Neural progenitor cell (in vitro differentiated cells): Measurements from ENCODE around the gene ARL8A.

Experiments
- EZH2 ChIP-seq: fragments of 200-600 bp; sonication (generic); IDR thresholded peaks from 2 replicates; pipeline ENCODE4 v1.6.1; 2017; ENCODE audit warnings: antibody characterized with exemption, mild to moderate bottlenecking, moderate library complexity
- EZH2phosphoT487 ChIP-seq: fragments of 200-600 bp; sonication (generic); IDR thresholded peaks from 2 replicates; pipeline ENCODE4 v1.6.1; 2017; ENCODE audit warnings: antibody characterized with exemption
- TF ChIP-seq, protein P1 (sequence below): fragments of 200-600 bp; sonication (generic); IDR thresholded peaks from 2 replicates; pipeline ENCODE4 v1.5.1; 2017; ENCODE audit warnings: antibody characterized with exemption, mild to moderate bottlenecking

DNA sequence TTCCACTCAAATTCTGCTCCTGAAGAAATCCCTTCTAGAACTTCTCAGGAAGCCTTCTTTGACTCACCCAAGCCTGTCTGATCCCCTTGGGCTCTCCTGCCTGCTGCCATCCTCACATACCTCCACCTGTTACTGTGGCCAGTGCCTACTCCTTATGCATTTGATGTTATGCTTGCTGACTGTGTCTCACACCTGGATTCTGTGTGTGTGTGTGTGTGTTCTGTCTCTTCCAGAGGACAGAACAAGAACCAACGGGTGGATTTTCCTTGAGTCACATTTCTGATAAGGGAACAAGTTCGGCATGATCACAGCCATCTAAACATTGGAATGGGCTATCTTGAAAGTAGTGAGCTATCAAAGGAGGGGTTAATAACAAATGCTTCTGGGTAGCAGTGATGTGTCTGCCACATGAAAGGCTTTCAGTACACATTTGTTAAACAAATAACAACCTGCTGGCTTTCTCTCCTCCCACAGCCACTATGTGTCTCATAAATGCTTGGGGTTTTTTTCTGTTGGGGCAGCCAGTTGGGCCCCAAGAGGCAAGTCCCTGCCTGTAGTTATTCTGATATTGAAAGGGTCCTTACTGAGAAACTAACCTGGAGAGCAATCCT is 30.7 kb downstream of the ARL8A start:
- TF ChIP-seq, protein P1, sequence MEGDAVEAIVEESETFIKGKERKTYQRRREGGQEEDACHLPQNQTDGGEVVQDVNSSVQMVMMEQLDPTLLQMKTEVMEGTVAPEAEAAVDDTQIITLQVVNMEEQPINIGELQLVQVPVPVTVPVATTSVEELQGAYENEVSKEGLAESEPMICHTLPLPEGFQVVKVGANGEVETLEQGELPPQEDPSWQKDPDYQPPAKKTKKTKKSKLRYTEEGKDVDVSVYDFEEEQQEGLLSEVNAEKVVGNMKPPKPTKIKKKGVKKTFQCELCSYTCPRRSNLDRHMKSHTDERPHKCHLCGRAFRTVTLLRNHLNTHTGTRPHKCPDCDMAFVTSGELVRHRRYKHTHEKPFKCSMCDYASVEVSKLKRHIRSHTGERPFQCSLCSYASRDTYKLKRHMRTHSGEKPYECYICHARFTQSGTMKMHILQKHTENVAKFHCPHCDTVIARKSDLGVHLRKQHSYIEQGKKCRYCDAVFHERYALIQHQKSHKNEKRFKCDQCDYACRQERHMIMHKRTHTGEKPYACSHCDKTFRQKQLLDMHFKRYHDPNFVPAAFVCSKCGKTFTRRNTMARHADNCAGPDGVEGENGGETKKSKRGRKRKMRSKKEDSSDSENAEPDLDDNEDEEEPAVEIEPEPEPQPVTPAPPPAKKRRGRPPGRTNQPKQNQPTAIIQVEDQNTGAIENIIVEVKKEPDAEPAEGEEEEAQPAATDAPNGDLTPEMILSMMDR = no peak
- TF ChIP-seq EZH2phosphoT487 = no peak
- TF ChIP-seq EZH2 = no peak
